ENCODE measurements around the gene MPO. TPM values are rescaled to one million over a fixed set of nuclear protein-coding genes. Genes with fewer than 3 reads are reported as not detected.

The MPO gene
- polyA plus RNA-seq, 3 donors: 4.2 to 7.5 (median 6.0) TPM

- Mint-ChIP-seq H3K9me3 (no peaks in the 10 kb centered on the region), H3K27ac (peak overlapping the region in 6 of 7 donors; percentile 72 to 93 (median 88)), H3K4me3 (no peak overlapping the region), H3K27me3 (ENCODE audit: low read depth in 3 of 3) (peaks cover 0 to 4% (median 3%) of the 10 kb centered on the region in 3 donors), H3K36me3 (peaks cover 8 to 12% of the 10 kb centered on the region in 2 donors), H3K4me1 (peaks cover 80% of the 10 kb centered on the region)
- no peak overlapping the region for H3K9ac ChIP-seq (ENCODE audit: insufficient read depth, low read length, poor library complexity, severe bottlenecking)
- H3K4me2 ChIP-seq (replicated peaks; ENCODE audit: extremely low read depth, low read length, poor library complexity, severe bottlenecking): no peak overlapping the region
- no peaks in the 10 kb centered on the region for H3K9me3 ChIP-seq (replicated peaks in 1 of 2; ENCODE audit: control insufficient read depth in 1 of 2, insufficient read depth in 1 of 2, low read length in 2 of 2)
- no peak overlapping the region for H3K4me3 ChIP-seq (replicated peaks in 1 of 3; ENCODE audit: low read depth in 2 of 3, low read length in 3 of 3)
- H3K79me2 ChIP-seq (ENCODE audit: insufficient read depth, low read length): peaks cover 65% of the 10 kb centered on the region
- H3K36me3 ChIP-seq (replicated peaks in 1 of 2; ENCODE audit: control insufficient read depth in 1 of 2, insufficient read depth in 2 of 2, low read length in 2 of 2): no peaks in the 10 kb centered on the region
- H4K20me1 ChIP-seq (ENCODE audit: insufficient read depth, low read length): no peaks in the 10 kb centered on the region
- 56% methylated on average over 5 of the region's 9 CpGs for WGBS (ENCODE audit: insufficient coverage)
- DNase-seq: no peak
- H2AFZ ChIP-seq (ENCODE audit: insufficient read depth, low read depth, low read length, poor library complexity, severe bottlenecking): peak overlapping the region; percentile 38
- peak overlapping the region; percentile 6 to 26 for H3K27ac ChIP-seq (ENCODE audit: low read depth in 1 of 2, low read length in 2 of 2)
- no peaks in the 10 kb centered on the region for H3K27me3 ChIP-seq (ENCODE audit: control insufficient read depth in 2 of 2, insufficient read depth in 2 of 2, low read length in 2 of 2)
- no peak for TF ChIP-seq CTCF (IDR thresholded peaks at IDR 0.05)
- intact Hi-C loops (cut with micrococcal nuclease): no loop called here
- peaks cover 49 to 57% of the 10 kb centered on the region in 2 donors for H3K4me1 ChIP-seq (ENCODE audit: control insufficient read depth in 1 of 2, insufficient read depth in 2 of 2, low read length in 2 of 2)
These were observed 22.3 kb upstream of the MPO start for GRCh38 chr17:58302919-58303585.

DNA sequence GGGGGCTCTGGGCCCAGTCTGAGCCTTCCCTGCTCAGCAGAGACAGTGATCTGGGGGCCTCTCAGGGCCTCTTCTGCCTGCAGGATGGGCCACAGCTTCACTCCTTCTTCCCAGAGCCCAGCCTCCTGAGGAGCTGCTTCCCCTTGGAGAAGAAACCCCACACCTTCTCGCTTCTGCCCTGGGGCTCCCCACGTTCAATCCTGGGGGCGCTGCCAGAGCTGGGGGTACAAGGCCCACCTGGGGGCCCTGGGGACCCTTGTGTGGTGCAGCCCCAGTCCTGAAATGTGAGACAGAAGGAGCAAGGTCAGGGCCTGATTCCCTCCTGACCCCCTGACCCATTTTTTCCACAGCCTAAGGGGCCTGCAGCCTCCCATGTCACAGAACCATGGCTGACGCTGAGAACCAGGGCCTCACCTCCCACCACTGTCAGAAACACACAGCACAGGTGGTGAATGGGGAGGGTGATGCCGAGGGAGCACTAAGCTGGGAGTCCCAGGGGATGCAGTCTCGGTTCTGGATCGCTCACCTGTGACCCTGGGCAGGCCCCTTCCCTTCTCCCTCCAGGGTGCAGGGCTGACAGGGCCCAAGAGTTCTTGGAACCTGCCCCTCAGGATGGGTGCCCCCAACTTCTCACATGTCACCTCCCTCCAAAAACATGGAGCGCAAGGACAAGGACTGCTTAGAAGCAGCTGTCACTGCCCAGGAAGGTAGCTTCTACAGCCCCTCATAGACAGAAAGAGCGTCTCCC, 21.6 kb upstream of the MPO start:
- peaks cover 74% of the 10 kb centered on the region for H3K4me1 Mint-ChIP-seq
- peak overlapping the region in 5 of 7 donors; percentile 30 to 78 (median 71) for H3K27ac Mint-ChIP-seq
- 63% methylated on average over 3 of the region's 9 CpGs for WGBS (ENCODE audit: insufficient coverage)
- H2AFZ ChIP-seq (ENCODE audit: insufficient read depth, low read depth, low read length, poor library complexity, severe bottlenecking): peak overlapping the region; percentile 55
- DNase-seq: no peak
- H3K4me1 ChIP-seq (ENCODE audit: control insufficient read depth in 1 of 2, insufficient read depth in 2 of 2, low read length in 2 of 2): peaks cover 46 to 52% of the 10 kb centered on the region in 2 donors
- H3K9ac ChIP-seq (ENCODE audit: insufficient read depth, low read length, poor library complexity, severe bottlenecking): peak overlapping the region; percentile 22
- no peaks in the 10 kb centered on the region for H4K20me1 ChIP-seq (ENCODE audit: insufficient read depth, low read length)
- H3K27me3 ChIP-seq (ENCODE audit: control insufficient read depth in 2 of 2, insufficient read depth in 2 of 2, low read length in 2 of 2): no peaks in the 10 kb centered on the region
- H3K9me3 Mint-ChIP-seq: no peaks in the 10 kb centered on the region
- peaks cover 72% of the 10 kb centered on the region for H3K79me2 ChIP-seq (ENCODE audit: insufficient read depth, low read length)
- no peaks in the 10 kb centered on the region for H3K36me3 ChIP-seq (replicated peaks in 1 of 2; ENCODE audit: control insufficient read depth in 1 of 2, insufficient read depth in 2 of 2, low read length in 2 of 2)
- no peak overlapping the region for H3K4me3 Mint-ChIP-seq
- intact Hi-C loops (cut with micrococcal nuclease): no loop called here
- no peak for TF ChIP-seq CTCF (IDR thresholded peaks at IDR 0.05)
- peaks cover 8 to 12% of the 10 kb centered on the region in 2 donors for H3K36me3 Mint-ChIP-seq
- no peak overlapping the region for H3K4me2 ChIP-seq (replicated peaks; ENCODE audit: extremely low read depth, low read length, poor library complexity, severe bottlenecking)
- no peak overlapping the region for H3K4me3 ChIP-seq (replicated peaks in 1 of 3; ENCODE audit: low read depth in 2 of 3, low read length in 3 of 3)
- H3K9me3 ChIP-seq (replicated peaks in 1 of 2; ENCODE audit: control insufficient read depth in 1 of 2, insufficient read depth in 1 of 2, low read length in 2 of 2): no peaks in the 10 kb centered on the region
- H3K27ac ChIP-seq (ENCODE audit: low read depth in 1 of 2, low read length in 2 of 2): peak overlapping the region in 1 of 2 donors; percentile 51
- peaks cover 0 to 3% (median under 1%) of the 10 kb centered on the region in 3 donors for H3K27me3 Mint-ChIP-seq (ENCODE audit: low read depth in 3 of 3)

Data from CD14-positive monocyte (primary cell).